GM19240 (cell line): ENCODE data around the gene SAYSD1.

ENCODE experiments used
- DNase-seq: peaks from one replicate; pipeline ENCODE4 v3.0.0; 2011; ENCODE audit warnings: low spot score; ENCODE audit not compliant: insufficient read length

The SAYSD1 gene

DNA sequence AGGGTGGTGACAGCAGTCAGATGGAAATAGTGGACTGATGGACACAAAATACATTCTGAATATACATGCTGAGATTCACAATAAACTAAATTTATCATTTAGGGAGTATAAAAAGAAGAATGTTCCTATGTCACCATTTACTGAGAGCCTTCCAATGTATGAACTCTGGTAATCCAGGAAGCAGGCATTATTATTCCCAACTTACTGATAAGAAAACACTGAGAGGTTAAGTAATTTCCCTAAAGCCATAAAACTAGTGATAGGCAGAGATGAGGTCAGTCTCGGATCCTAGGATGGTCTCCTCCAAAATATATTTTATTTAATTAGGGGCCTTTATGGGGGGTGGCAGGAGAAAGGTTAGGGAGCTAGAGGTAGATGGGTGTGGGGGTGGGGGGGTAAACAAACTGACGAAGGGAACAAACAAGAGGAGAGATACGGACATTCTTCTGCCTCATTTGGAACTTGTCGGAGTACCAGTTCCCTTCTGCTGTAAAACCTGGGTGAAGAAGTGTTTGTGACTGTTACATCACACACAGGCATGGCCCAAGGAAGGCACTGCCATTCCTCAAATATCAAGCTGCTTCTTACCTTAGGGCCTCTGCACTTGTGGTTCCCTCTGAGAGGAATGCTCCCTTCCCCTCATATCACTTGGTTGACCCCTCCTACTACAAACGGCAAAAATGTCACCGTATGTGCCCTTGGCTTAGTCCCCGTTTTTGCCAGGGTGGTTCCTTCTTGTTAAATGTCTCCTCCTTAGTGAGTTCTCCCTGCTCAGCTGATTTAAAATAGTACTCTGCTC, 6.7 kb downstream of the SAYSD1 start:
- no peak for DNase-seq

DNA sequence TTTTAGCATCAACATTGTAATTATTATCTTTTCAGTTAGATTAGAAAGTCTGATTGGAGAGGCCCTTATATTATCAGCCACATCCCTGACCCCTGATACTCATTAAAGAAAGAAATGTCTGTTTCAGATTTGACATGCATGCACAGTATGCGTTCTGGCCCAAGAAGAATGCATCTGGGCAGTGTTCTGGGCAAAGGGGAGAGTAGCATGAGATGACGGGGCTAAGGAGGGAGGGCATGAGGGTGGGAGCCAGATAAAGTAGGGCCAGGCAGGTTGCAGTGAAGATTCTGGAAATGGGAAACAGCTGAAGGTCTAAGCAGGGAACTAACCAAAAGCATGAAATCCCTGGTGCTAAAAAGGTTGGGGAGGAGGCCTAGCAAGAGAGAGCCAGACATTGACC, 7.3 kb downstream of the SAYSD1 start:
- no peak for DNase-seq

DNA sequence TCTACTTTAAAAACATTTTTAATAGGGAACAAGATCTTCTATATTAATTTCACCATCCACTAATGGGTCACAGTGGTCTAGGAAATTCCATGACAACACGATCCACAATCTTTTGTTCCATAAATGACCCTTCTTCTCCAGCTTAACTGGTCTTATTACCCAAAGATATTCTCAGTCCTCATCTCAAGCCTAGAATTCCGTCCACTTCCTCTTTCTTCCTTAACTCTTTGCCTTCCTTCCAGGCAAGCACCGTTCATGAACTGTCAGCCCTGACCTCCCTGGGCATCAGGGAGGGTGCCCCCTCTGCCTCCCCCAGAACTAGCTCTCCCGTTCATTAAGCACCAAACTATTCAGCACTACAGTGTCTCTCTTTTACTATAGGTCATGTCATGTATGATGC, 8.0 kb downstream of the SAYSD1 start:
- DNase-seq, result no peak

DNA sequence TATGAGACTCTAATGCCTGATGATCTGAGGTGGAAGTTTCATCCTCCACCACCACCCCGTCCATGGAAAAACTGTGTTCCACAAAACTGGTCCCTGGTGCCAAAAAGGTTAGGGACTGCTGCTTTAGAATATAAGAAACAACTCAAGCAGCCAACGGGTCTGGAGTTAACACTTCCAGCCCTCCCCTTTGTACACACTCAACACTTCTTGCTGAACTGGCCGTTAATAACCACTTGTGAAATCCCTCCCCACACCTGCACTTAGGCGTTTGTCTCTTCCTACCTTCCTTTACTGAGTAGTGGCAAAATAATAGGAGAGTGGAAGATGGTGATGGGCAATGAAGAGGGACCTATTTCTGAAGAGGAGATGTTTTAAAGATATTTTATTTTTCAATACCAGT, 10.5 kb downstream of the SAYSD1 start:
- no peak for DNase-seq

DNA sequence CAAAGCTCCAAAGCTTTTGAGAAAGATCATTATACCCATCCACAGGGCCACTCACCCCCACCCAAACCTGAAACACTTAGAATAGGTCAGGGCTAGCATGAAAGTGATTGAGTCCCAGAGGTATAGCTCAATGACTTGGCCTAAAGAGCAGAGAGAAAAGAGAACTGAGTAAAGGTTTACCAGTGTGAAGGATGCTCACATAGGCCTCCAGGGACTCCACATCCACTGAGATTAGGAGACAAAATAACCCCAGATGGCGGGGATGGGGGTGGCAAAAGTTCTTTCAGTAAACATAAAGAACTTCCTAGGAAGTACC, 12.2 kb downstream of the SAYSD1 start:
- no peak for DNase-seq

DNA sequence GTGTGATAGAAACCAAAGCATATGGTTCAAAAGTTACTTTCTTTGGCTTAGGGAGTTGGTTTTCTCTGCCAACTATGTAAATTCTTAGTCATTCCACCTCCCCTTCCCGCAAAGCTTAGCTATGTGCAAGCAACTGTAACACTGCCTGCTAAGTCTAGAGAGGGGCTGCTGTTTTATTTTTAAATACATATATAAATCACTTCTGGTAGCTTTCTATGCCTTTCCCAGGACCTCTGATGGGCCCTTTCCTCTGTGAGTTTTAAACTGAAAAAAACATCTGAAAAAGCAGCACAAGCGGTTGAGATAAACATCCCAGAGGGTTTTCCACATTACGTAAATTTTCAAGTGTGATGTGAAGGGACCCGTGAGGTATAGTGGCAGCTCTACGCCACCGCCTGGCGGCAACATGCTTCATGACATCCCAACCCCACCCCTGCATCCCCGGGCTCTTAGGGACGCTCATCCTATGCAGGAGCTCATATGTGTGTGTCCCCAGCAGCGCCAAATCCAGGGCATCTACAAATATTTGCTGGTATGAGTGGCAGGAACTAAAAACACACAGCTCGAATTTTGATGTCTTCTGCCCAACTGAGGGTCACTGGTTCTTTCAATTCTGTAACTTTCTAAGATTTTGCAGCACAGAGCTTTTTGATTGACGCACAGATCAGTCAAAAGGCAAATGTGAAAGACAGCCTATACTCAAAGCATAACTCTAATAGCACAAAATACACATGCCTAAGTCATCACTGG, 12.7 kb downstream of the SAYSD1 start:
- peak; percentile 44 for DNase-seq

DNA sequence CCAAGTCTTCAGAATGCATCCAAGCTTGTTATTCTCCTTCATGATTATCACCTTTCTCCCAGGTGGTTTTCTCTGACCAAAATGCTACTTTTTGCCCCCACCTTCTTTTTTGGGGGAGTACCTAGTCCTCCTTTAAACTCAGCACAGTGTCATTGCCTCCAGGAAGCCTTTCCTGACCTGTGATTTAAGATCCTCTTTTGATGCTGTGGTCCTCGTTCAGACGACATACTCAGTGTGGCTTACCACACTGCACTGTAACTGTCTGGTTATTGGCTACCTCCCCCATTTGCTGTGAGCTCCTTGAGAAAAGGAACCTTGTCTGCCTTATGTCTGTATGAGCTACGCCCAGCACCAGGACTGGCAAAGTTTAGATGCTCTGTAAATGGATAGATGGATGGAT, 14.6 kb downstream of the SAYSD1 start:
- no peak for DNase-seq

DNA sequence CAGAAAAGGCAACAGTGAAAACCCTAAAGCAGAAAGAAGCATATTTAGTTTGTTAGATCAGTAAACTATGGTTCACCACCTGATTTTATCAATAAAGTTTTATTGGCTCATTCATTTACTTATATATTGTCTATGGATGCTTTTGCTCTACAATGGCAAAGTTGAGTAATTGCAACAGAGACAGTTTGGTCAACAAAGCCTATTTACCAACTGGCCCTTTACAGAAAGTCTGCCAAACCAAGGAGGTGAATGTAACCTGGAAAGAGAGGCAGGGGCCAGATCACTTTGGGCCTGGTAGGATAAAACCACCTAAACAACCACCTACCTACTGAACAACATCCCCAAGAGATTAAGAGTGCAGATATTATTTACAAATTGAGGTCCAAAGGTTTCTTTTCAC, 19.4 kb downstream of the SAYSD1 start:
- DNase-seq, result no peak

DNA sequence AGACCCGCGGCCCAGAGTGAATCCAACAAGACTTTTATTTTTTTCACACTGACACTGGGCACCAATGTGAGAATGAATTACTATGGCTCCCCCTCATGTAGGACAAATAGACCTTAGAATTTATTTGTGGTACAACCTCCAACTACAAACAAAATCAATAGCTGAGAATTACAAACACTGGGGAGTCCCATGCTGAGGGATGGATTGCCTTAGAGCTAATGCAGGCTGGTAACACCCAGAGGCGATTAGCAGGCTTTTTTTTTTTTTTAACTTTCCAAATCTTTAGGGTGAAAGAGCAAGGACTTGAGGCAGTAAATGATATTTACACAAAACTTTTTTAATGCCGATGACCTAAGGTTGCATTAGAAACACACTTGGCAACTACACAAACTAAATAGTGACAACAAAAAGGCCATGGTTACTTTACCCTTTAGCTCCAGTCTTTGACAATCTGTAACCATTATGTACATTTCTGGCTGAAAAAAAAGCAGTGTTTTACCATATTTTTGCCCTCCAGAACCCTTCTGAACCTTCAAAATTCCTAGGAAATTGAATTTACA, 21.8 kb downstream of the SAYSD1 start:
- DNase-seq, result no peak

DNA sequence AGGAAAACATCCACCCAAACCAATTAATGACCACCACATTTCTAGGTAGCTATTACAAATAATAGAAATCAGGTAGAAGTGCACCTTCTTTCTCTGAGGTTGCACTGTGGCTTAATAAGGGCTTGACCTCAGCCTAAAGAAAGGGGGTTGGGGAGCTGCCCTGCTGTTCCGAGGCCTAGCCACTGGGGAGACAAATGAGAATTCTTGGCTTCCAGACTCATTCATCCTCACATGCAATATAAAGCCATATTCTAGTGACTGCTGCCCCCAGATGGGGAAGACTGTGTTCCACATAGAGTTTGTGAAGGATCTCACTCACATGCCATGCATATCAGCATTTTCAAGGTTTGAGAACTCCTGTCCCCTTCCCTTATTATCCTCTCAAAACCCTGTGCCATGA, 22.9 kb downstream of the SAYSD1 start:
- DNase-seq, result no peak

DNA sequence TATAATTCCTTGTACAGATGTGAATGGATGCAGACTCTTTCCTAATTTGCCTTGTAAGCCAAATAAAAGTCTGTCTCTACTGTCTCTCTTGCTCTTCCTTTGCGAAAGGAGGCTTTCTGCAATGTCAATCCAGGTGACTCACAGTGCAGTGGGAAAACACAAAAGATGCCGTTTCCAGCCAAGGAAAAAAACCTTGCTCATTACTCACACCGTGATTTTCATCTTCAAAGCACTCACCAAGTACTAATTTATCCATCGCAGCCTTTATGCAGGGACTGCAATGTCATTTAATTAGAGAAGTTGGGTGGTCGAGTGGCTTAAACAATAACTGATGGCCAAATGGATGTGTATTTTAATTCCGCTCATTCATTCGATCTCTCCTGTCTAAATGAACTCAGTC, 23.8 kb downstream of the SAYSD1 start:
- no peak for DNase-seq

DNA sequence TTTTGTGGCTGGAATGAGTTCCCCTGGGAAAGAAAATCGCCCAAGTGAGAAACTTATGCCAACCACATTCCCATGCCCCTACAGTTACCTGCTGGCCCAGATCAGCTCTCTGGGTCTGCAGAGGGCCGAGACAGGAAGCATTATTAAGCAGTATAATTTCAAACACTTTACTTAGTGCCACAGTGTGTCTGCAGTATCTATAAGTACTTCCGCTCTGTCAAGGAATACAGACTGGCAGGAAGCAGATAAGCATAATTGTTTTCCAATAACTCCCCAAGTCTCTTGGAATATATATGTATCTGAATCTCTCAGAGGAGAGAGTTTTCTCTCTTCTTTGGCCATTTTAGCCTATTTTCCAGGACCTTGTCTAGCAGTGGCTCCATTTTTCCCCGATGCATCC, 24.9 kb downstream of the SAYSD1 start:
- DNase-seq, result no peak

DNA sequence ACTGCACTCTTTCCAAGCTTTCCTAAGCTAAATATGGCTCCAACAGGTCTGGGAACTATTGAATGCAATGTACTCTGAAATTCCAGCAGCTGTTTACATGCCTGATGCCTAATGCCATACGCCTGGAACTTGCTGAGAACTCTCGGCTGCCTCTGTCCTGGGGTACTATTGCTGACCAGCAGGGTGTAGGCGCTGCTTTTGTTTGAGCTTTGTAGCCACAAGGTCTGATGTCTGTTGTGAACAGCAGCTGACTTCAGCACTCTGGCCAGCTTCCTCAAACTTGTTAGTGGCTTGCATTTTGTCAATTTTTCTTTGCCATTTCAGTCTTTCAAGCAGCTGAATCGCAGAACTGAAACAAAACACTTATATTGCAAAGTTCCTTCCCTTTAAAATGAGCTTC, 26.7 kb downstream of the SAYSD1 start:
- no peak for DNase-seq

DNA sequence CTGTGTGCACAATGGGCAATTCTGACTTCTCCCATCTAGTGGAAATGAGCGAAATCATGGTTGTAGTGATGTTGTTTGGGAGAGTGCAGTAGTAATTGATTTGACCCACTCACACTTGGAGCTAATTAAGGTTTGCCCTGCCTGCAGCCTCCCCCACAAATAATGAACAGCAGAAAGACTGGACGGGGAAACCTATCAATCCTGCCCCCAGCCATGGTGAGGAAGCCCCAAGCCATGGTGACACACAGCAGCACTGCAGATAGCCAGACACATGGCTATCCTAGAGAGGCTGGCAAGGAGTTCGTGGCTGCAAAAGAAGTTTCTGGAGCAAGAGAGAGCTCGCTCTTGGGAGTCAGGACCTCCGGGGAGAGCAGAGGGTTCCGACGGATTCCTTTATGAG, 27.8 kb downstream of the SAYSD1 start:
- no peak for DNase-seq

DNA sequence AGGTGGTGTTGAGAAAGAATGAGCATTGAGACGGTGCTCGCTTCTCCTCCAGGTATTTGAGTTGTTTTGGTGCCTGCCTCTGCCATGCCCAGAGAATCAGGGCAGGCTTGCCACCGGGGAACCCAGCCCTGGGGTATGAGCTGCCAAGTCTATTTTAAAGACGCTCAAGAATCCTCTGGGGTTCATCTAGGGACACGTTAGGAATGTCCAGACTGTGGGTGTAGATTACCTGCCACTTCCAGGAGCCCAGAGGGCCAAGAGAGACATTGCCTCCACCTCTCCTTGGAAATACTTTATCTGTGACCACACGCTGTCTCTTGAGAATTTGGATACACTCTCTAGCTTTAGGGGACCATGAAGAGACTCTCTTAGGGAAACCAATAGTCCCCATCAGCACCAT, 28.3 kb downstream of the SAYSD1 start:
- no peak for DNase-seq

DNA sequence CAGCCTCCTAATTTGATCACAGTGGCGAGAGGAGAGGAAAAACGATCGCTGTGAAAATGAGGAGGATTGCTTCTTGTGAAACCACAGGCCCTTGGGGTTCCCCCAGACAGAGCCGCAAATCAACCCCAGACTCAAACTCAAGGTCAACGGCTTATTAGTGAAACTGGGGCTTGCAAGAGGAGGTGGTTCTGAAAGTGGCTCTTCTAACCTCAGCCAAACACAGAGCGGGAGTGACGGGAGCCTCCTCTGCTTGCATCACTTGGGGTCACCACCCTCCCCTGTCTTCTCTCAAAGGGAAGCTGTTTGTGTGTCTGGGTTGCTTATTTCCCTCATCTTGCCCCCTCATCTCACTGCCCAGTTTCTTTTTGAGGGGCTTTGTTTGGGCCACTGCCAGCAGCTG, 28.7 kb downstream of the SAYSD1 start:
- peak; percentile 23 for DNase-seq

DNA sequence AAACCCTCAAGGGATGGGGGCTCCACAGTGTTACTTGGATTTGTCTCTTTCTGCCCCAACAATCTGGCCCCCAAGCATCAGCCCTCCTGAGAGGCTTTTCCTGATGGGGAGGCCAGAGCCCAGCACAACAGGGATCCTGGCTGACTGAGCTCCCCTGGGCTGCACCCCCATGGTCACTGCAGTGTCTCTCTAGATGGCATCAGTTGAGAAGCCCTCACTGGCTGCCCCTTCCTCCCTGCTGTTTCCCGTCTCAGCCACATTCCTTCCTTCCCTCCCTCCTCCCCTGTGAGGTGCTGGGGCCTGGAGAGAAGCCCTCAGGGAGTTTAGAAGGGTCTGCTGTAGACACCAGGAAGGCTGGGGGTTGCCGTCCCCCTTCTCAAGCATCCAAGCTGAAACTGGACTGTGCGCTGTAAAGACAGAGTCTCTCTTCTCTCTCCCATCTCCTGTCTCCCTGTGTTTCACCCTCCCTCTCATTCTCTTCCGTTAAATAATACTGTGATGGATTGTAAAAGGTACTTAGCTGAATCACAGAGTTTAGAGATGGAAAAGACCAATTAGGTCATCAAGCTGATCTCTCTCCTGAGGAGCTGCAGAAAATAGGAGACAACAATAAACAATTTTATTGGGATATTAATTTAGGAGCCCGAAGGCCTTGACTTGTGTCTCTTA, 29.7 kb downstream of the SAYSD1 start:
- no peak for DNase-seq

DNA sequence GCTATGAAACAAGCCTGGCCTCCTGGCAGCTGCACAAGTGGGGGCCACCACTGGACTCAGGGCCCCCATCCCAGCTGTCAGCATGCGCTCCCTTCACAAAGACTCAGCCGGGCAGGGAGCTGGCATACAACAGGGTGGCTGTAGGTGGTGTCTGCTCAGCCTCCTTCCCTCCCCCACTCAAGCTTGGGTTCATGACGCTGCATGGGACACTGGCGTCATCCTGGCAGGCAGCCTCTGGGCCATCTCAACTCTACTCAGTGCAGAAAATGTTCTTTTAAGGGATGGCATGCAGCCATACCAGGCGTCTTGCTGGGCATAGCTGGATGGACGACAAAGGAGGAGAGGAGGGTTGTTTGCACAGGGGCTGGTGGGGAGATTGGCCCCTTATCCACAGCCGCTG, 30.5 kb downstream of the SAYSD1 start:
- DNase-seq, result no peak

DNA sequence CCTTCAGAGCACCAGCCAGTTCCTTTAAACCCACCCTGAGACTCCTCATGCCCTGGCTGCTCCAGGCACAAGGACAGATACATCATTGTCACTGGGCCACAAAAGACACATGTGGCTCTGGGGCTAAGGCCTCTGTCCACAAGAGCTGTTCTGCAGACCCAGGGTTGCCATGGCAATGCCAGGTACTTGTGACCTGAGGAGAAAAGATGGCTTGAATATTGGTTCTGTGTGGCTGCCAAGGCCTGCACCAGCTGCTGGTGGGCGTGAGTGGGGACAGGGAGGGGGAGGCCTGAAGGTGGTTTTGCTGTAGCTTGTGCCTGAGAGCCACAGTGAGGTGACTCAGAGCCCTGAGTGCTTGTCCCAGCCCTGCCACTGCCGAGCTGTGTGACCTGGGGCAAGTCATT, 31.8 kb downstream of the SAYSD1 start:
- no peak for DNase-seq

DNA sequence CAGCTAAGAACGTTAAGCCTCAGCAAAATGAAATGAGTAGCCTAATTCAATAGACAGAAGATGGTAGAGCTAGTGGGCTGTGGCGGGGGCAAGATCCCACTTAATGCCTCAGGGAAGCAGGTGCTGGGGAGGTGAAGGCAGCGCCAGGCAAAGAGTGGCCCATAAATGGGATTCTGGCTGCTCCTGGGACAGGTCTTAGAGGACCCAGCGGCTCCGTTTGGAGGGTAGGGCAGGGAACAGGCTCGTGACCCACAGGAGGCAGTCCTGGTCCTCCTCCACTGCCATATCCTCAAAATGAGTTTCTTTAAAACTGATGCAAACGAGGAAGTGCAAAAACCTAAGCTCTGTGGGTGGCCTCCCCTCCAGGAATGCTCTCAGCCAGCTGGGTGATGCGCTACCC, 32.7 kb downstream of the SAYSD1 start:
- no peak for DNase-seq

DNA sequence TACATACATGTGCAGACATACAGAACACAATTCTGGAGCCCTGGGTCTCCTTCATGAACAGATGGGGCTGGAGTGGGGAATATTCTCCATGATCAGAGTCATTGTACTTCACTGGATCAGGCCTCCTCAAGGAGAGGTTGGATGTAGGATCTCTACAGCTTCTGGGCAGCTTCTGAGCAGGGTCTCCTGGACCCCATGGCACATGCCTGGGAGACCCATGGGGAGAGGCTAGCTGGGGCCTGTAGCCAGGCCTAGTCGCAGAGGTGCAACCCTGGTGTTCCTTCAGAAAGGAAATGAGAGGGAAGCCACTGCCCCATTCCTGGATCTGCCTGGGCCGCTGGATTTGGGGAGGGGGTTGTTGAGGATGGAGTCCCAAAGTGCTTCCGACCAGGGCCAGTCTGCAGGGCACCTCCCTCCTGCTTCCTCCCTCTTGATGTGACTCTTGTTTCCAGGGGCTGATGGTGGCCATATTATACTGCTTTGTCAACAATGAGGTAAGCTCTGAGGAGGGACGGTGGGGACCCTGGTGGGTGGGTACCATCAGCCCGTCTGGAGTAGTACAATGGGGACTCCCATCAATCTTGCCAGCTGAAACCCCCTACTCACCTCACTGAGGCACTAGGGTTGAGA, 34.6 kb downstream of the SAYSD1 start:
- DNase-seq, result no peak
